Ascending aorta (tissue), 2 donors: ENCODE measurements around the gene ASB7. TPM values are rescaled to one million over a fixed set of nuclear protein-coding genes. Genes with fewer than 3 reads are reported as not detected.

Experiments
- DNase-seq, 2 donors: peaks; one replicate each; pipeline ENCODE4 v3.0.0-alpha.2; 2019; ENCODE audit warnings: low spot score in 2 of 2
- H3K27ac ChIP-seq, 2 donors: fragments of 200-600 bp; sonication (generic); one replicate each; pipeline ENCODE4 v1.5.1; 2016 to 2017; ENCODE audit warnings: mild to moderate bottlenecking in 1 of 2
- H3K27me3 ChIP-seq: fragments of 200-600 bp; sonication (generic); one replicate; pipeline ENCODE4 v1.5.1; 2017
- H3K36me3 ChIP-seq, 2 donors: fragments of 200-600 bp; sonication (generic); one replicate each; pipeline ENCODE4 v1.5.1; 2016
- H3K4me1 ChIP-seq, 2 donors: fragments of 200-600 bp; sonication (generic); one replicate each; pipeline ENCODE4 v1.5.1; 2016 to 2017; ENCODE audit warnings: mild to moderate bottlenecking in 1 of 2
- H3K4me3 ChIP-seq, 2 donors: fragments of 200-600 bp; sonication (generic); one replicate each; pipeline ENCODE4 v1.5.1; 2016 to 2017; ENCODE audit warnings: mild to moderate bottlenecking in 1 of 2
- H3K9me3 ChIP-seq, 2 donors: fragments of 200-600 bp; sonication (generic); one replicate each; pipeline ENCODE4 v1.5.1; 2016
- intact Hi-C: fragments of 100-400 bp; cut with DNase I; formaldehyde crosslinking; loops from one replicate; pipeline ENCODE4 v1.15.1; 2023
- total RNA-seq: library from RNA; depleted of rRNA; stranded (reverse); fragments of >200 nt; gene quantifications from one replicate; pipeline ENCODE4 v1.1.0, GENCODE V29; 2016
- TF ChIP-seq, protein P1 (sequence below), 3 experiments: fragments of 200-600 bp in 2 of 3; fragments of 450-650 bp in 1 of 3; sonication (generic) in 2 of 3; IDR thresholded peaks; one replicate each; pipeline ENCODE4 v1.5.1; 2016 to 2019; ENCODE audit warnings: antibody characterized with exemption in 3 of 3, mild to moderate bottlenecking in 1 of 3, moderate library complexity in 1 of 3

ASB7 gene
- total RNA-seq, 1 donor from 2014 or later: 9.3 TPM

DNA sequence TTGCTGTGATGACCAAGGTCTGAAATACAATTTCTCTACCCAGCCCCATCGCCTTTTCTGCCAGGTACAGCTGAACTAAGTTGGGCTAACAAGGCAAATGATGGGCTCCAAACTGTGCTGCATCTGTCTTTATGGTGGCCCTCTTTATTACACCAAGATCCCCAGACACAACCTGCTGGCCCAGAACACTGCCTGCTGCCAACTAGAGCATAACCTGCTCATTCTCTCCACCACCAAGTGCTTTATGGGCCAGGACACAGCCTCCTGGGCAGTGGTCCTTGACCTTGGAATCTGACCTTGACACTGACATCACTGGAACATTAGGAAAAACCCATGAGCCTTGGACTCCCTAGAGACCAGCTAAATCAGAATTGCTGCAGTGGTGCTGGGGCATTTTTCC, 3.7 kb upstream of the ASB7 start:
- Histone ChIP-seq H3K27me3 (no peaks in the 10 kb centered on the region), H3K27ac (no peak overlapping the region), H3K9me3 (no peaks in the 10 kb centered on the region), H3K4me3 (no peak overlapping the region), H3K4me1 (peaks cover 7 to 11% of the 10 kb centered on the region in 2 donors), H3K36me3 (no peaks in the 10 kb centered on the region)
- no peak for DNase-seq
- intact Hi-C loops: no loop called here
- TF ChIP-seq, protein P1, sequence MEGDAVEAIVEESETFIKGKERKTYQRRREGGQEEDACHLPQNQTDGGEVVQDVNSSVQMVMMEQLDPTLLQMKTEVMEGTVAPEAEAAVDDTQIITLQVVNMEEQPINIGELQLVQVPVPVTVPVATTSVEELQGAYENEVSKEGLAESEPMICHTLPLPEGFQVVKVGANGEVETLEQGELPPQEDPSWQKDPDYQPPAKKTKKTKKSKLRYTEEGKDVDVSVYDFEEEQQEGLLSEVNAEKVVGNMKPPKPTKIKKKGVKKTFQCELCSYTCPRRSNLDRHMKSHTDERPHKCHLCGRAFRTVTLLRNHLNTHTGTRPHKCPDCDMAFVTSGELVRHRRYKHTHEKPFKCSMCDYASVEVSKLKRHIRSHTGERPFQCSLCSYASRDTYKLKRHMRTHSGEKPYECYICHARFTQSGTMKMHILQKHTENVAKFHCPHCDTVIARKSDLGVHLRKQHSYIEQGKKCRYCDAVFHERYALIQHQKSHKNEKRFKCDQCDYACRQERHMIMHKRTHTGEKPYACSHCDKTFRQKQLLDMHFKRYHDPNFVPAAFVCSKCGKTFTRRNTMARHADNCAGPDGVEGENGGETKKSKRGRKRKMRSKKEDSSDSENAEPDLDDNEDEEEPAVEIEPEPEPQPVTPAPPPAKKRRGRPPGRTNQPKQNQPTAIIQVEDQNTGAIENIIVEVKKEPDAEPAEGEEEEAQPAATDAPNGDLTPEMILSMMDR (IDR thresholded peaks at IDR 0.05): no peak

DNA sequence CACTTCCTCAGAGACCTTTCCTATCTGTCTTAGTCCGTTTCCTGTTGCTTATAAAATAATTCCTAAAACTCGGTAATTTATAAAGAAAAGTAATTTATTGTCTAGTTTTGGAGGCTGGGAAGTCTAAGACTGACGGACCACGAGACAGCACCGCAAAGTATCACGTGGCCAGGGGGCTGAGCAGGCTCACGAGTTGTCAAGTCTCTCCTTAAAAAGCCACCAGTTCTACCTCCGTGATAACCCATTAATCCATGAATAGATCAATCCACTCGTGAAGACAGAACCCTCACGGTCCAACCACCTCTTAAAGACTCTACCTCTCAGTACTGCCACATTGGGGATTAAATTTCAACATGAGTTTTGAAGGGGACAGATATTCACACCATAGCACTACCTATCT, 1.2 kb upstream of the ASB7 start:
- no peak for DNase-seq
- no peaks in the 10 kb centered on the region for H3K9me3 ChIP-seq
- peak overlapping the region; percentile 66 to 95 for H3K4me3 ChIP-seq
- no peaks in the 10 kb centered on the region for H3K27me3 ChIP-seq
- peaks cover 7 to 17% of the 10 kb centered on the region in 2 donors for H3K4me1 ChIP-seq
- no peaks in the 10 kb centered on the region for H3K36me3 ChIP-seq
- TF ChIP-seq, protein P1 (IDR thresholded peaks at IDR 0.05): no peak
- H3K27ac ChIP-seq: no peak overlapping the region
- intact Hi-C loops: loop anchor here (2.0 to 10.0 kb wide), 5 partner anchors 121 to 1051 kb away; partner anchors contain the start of genes CHSY1, SELENOS and TM2D3

DNA sequence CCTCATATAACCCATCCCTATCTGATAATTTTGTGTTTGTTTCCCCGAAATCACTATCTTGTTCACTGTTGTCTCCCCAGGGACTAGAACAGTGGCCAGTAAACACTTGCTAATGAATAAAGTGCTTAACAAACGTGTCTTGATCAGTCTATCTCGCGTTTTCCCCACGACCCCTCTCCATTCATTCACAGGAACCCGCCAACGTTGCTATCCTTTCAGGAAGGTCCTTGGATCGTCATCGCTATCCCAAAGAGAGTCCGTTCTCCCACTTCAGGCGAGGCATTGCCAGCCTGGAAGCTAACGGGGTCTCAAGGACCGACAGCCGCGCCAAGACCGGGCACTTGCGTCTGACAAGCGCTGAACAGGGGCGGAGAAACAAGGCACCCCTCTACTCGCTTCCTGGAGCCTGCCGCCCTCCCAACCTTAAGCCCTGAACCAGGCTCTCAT, 749 bp upstream of the ASB7 start:
- Histone ChIP-seq H3K27me3 (no peaks in the 10 kb centered on the region), H3K4me3 (peak overlapping the region; percentile 66 to 95), H3K4me1 (peaks cover 7 to 17% of the 10 kb centered on the region in 2 donors), H3K36me3 (no peaks in the 10 kb centered on the region), H3K27ac (peak overlapping the region; percentile 64 to 88), H3K9me3 (no peaks in the 10 kb centered on the region)
- TF ChIP-seq, protein P1 (IDR thresholded peaks at IDR 0.05): no peak
- no peak for DNase-seq
- intact Hi-C loops: loop anchor here (1.0 to 10.0 kb wide), 7 partner anchors 121 to 1351 kb away; partner anchors contain the start of genes CHSY1, LRRC28, SELENOS and TM2D3

DNA sequence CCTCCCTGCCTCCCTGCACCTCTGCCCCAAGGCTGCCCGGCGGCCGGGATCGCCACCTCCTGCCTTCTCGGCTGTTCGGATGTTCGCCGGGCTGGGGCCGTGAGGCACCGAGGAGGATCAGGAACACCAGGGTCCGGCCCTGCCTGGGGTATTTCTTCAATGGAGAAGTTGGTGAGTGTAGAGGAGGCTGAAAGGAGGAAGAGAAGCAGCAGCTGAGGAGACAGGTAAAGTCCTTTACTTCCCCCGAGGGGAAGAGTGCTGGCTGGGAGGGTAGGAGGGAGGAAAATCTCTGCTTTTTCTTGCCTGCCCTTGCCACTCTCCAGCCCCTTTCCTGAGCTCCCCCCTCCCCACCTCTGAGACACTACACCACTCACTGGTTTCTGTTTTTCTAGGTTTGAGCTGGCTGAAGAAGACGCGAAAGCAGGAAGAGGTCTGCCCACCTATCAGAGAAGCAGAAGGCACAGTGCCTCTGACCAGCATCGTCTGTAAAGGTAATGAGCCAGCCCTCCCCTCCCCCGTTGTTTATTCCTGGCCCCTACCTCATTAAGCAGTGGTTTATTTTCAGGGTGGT, 519 bp downstream of the ASB7 start:
- H3K36me3 ChIP-seq: no peaks in the 10 kb centered on the region
- no peak for DNase-seq
- H3K4me3 ChIP-seq: peak overlapping the region; percentile 75 to 95
- peaks cover 7 to 17% of the 10 kb centered on the region in 2 donors for H3K4me1 ChIP-seq
- intact Hi-C loops: loop anchor here (1.0 to 10.0 kb wide), 6 partner anchors 119 to 1352 kb away; partner anchors contain the start of genes CHSY1, LRRC28, SELENOS and TM2D3
- H3K9me3 ChIP-seq: no peaks in the 10 kb centered on the region
- TF ChIP-seq, protein P1 (IDR thresholded peaks at IDR 0.05): no peak
- H3K27ac ChIP-seq: peak overlapping the region; percentile 71 to 81
- no peaks in the 10 kb centered on the region for H3K27me3 ChIP-seq

DNA sequence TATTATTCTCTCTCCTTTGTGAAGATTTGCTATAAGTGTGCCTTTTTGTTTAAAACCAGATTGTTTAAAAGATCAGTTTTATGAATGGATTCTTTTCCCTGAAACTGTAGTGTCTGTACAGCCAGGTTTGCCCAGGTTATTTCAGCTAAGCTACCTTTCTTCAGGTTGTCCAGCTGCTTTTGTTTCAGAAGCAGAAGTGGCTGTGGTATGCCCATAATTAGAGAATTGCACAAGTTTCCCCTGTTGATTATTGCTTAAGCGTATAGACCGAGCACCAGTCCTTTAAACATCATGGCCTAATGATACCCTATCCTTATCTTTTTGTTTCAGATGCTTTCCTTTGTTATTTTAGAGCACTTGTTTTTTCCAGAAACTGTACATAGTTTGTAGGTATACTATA, 10.2 kb downstream of the ASB7 start:
- Histone ChIP-seq H3K4me3 (no peak overlapping the region), H3K27ac (no peak overlapping the region), H3K36me3 (peaks cover 25 to 30% of the 10 kb centered on the region in 2 donors), H3K27me3 (no peaks in the 10 kb centered on the region), H3K4me1 (no peaks in the 10 kb centered on the region), H3K9me3 (no peaks in the 10 kb centered on the region)
- intact Hi-C loops: no loop called here
- DNase-seq: no peak
- TF ChIP-seq, protein P1 (IDR thresholded peaks at IDR 0.05): no peak
